ENCODE data around the gene ATP13A2. TPM values are rescaled to one million over a fixed set of nuclear protein-coding genes. Genes with fewer than 3 reads are reported as not detected.

ATP13A2 gene
- polyA plus RNA-seq, 1 donor (not counting 4 experiments of a cell fraction or from before 2014, with no cell fraction given): 19.7 TPM

- dilution Hi-C loops (cut with MboI; ENCODE audit: extremely low pct_ligation_motif_present, low sequenced_read_pairs): no loop called here
- Histone ChIP-seq H3K9me1 (ENCODE audit: control insufficient read depth, extremely low read depth, insufficient read depth, low read length) (no peaks in the 10 kb centered on the region), H3K27me3 (ENCODE audit: control insufficient read depth, extremely low read depth, insufficient read depth, low read length) (no peaks in the 10 kb centered on the region), H3K36me3 (ENCODE audit: control insufficient read depth in 2 of 2, extremely low read depth in 1 of 2, insufficient read depth in 2 of 2, low read length in 2 of 2) (peaks cover 37 to 40% of the 10 kb centered on the region in 2 experiments), H3K4me2 (ENCODE audit: control insufficient read depth, extremely low read depth, insufficient read depth, low read depth, low read length) (no peak overlapping the region), H3K9me3 (ENCODE audit: control insufficient read depth, low read depth, low read length) (no peaks in the 10 kb centered on the region), H3K4me1 (ENCODE audit: control insufficient read depth, extremely low read depth, insufficient read depth, low read length) (no peaks in the 10 kb centered on the region), H2AFZ (ENCODE audit: control insufficient read depth, low read length) (no peak overlapping the region), H3K9ac (ENCODE audit: control insufficient read depth, extremely low read depth, insufficient read depth, low read length) (no peak overlapping the region), H3K4me3 (ENCODE audit: control insufficient read depth in 2 of 3, extremely low read depth in 1 of 3, insufficient read depth in 2 of 3, low read depth in 1 of 3, low read length in 3 of 3) (no peak overlapping the region), H3K79me2 (ENCODE audit: control insufficient read depth, insufficient read depth, low read length) (no peaks in the 10 kb centered on the region), H4K20me1 (ENCODE audit: control insufficient read depth, extremely low read depth, insufficient read depth, low read length) (no peaks in the 10 kb centered on the region), H3K27ac (ENCODE audit: control insufficient read depth, insufficient read depth, low read length) (no peak overlapping the region)
- no peak for DNase-seq (ENCODE audit: low read depth, low spot score)
- no peak for TF ChIP-seq CTCF (optimal IDR thresholded peaks at IDR 0.05 in 1 of 3, IDR thresholded peaks at IDR 0.05 in 1 of 3, conservative IDR thresholded peaks at IDR 0.05 in 1 of 3; ENCODE audit: extremely low read depth in 1 of 3, insufficient read depth in 2 of 3, low read length in 3 of 3)
- no peak for TF ChIP-seq EZH2 (IDR thresholded peaks at IDR 0.05; ENCODE audit: low read length)
- FAIRE-seq: no peak
These were observed 15.7 kb upstream of the ATP13A2 start for GRCh38 chr1:17027403-17027802.

- H3K9me3 ChIP-seq (ENCODE audit: control insufficient read depth, low read depth, low read length): no peaks in the 10 kb centered on the region
- dilution Hi-C loops (cut with MboI; ENCODE audit: extremely low pct_ligation_motif_present, low sequenced_read_pairs): no loop called here
- no peaks in the 10 kb centered on the region for H3K9me1 ChIP-seq (ENCODE audit: control insufficient read depth, extremely low read depth, insufficient read depth, low read length)
- no peak overlapping the region for H2AFZ ChIP-seq (ENCODE audit: control insufficient read depth, low read length)
- no peak overlapping the region for H3K27ac ChIP-seq (ENCODE audit: control insufficient read depth, insufficient read depth, low read length)
- DNase-seq (ENCODE audit: low read depth, low spot score) (no peak), FAIRE-seq (no peak)
- H3K4me2 ChIP-seq (ENCODE audit: control insufficient read depth, extremely low read depth, insufficient read depth, low read depth, low read length): no peak overlapping the region
- H3K79me2 ChIP-seq (ENCODE audit: control insufficient read depth, insufficient read depth, low read length): no peaks in the 10 kb centered on the region
- H3K9ac ChIP-seq (ENCODE audit: control insufficient read depth, extremely low read depth, insufficient read depth, low read length): no peak overlapping the region
- no peak overlapping the region for H3K4me3 ChIP-seq (ENCODE audit: control insufficient read depth in 2 of 3, extremely low read depth in 1 of 3, insufficient read depth in 2 of 3, low read depth in 1 of 3, low read length in 3 of 3)
- no peaks in the 10 kb centered on the region for H4K20me1 ChIP-seq (ENCODE audit: control insufficient read depth, extremely low read depth, insufficient read depth, low read length)
- H3K36me3 ChIP-seq (ENCODE audit: control insufficient read depth in 2 of 2, extremely low read depth in 1 of 2, insufficient read depth in 2 of 2, low read length in 2 of 2): peaks cover 42 to 51% of the 10 kb centered on the region in 2 experiments
- no peaks in the 10 kb centered on the region for H3K27me3 ChIP-seq (ENCODE audit: control insufficient read depth, extremely low read depth, insufficient read depth, low read length)
- no peak for TF ChIP-seq CTCF (optimal IDR thresholded peaks at IDR 0.05 in 1 of 3, IDR thresholded peaks at IDR 0.05 in 1 of 3, conservative IDR thresholded peaks at IDR 0.05 in 1 of 3; ENCODE audit: extremely low read depth in 1 of 3, insufficient read depth in 2 of 3, low read length in 3 of 3)
- no peak for TF ChIP-seq EZH2 (IDR thresholded peaks at IDR 0.05; ENCODE audit: low read length)
- no peaks in the 10 kb centered on the region for H3K4me1 ChIP-seq (ENCODE audit: control insufficient read depth, extremely low read depth, insufficient read depth, low read length)
These were observed 13.0 kb upstream of the ATP13A2 start for GRCh38 chr1:17024721-17025120.

Data from keratinocyte (primary cell).